Caco-2 (cell line): ENCODE data around the gene PDGFD. TPM values are rescaled to one million over a fixed set of nuclear protein-coding genes. Genes with fewer than 3 reads are reported as not detected.

Source experiments
- BruUV-seq: library from RNA; stranded (reverse); fragments of 400-500 nt; replicated peaks from 2 replicates; lab custom pipeline; 2021; lab: Mats Ljungman, UMichigan
- CTCF ChIA-PET: fragments of 300-600 bp; sonication (Branson Sonifier 250); formaldehyde crosslinking; loops from one replicate; lab custom pipeline; 2022; ENCODE audit warnings: antibody characterized with exemption; lab: Charles Lee
- POLR2A ChIA-PET: fragments of 300-600 bp; sonication (Branson Sonifier 250); formaldehyde crosslinking; loops from one replicate; lab custom pipeline; 2022; ENCODE audit warnings: antibody characterized with exemption; lab: Charles Lee
- DNase-seq, 2 experiments: peaks; one replicate each; pipeline versions ENCODE4 v3.0.0 to v3.0.0-alpha.2; 2020 to 2022
- H3K27me3 ChIP-seq: replicated peaks from 2 replicates; pipeline ENCODE4 v1.6.0; 2011; ENCODE audit warnings: low read length; ENCODE audit not compliant: control insufficient read depth, insufficient read depth
- H3K36me3 ChIP-seq: 2 replicates; pipeline ENCODE4 v1.5.1; 2011; ENCODE audit warnings: low read length; ENCODE audit not compliant: control insufficient read depth, insufficient read depth
- H3K4me1 ChIP-seq: fragments of 250-450 bp; sonication (Bioruptor Pico); 2 replicates; pipeline ENCODE4 v1.5.1; 2020; ENCODE audit warnings: mild to moderate bottlenecking
- H3K4me3 ChIP-seq: 2 replicates; pipeline ENCODE4 v1.5.1; 2011; ENCODE audit warnings: low read depth, mild to moderate bottlenecking, control low read depth, low read length
- H3K9me3 ChIP-seq: fragments of 250-450 bp; sonication (Bioruptor Pico); 2 replicates; pipeline ENCODE4 v1.5.1; 2020; ENCODE audit warnings: mild to moderate bottlenecking, moderate library complexity
- H3K27ac Mint-ChIP-seq: one replicate; pipeline ENCODE4 v1.8.0; 2022; ENCODE audit warnings: mixed read lengths; ENCODE audit not compliant: unreplicated experiment
- H3K27me3 Mint-ChIP-seq: one replicate; pipeline ENCODE4 v1.8.0; 2022; ENCODE audit warnings: mixed read lengths; ENCODE audit not compliant: insufficient read depth, unreplicated experiment
- H3K36me3 Mint-ChIP-seq: one replicate; pipeline ENCODE4 v1.8.0; 2022; ENCODE audit warnings: mild to moderate bottlenecking, mixed read lengths; ENCODE audit not compliant: insufficient read depth, unreplicated experiment
- H3K4me1 Mint-ChIP-seq: one replicate; pipeline ENCODE4 v1.8.0; 2022; ENCODE audit warnings: low read depth, mixed read lengths; ENCODE audit not compliant: unreplicated experiment
- H3K4me3 Mint-ChIP-seq: one replicate; pipeline ENCODE4 v1.8.0; 2022; ENCODE audit warnings: mild to moderate bottlenecking, moderate library complexity, mixed read lengths; ENCODE audit not compliant: unreplicated experiment
- H3K9me3 Mint-ChIP-seq: one replicate; pipeline ENCODE4 v1.8.0; 2022; ENCODE audit warnings: mixed read lengths; ENCODE audit not compliant: unreplicated experiment
- intact Hi-C: fragments of 100-400 bp; cut with micrococcal nuclease; formaldehyde crosslinking; loops from one replicate; pipeline ENCODE4 v1.10.0; 2022; ENCODE audit not compliant: unreplicated experiment
- total RNA-seq: library from RNA; stranded (reverse); gene quantifications from 2 replicates; pipeline ENCODE4 v1.2.3, GENCODE V29; 2022
- TF ChIP-seq, protein P1 (sequence below), 2 experiments: fragments of 200-600 bp in 1 of 2; IDR thresholded peaks; 1 replicate in 1 of 2; 2 replicates in 1 of 2; pipeline versions ENCODE4 v1.5.1 to v1.8.0; 2011 to 2022; ENCODE audit warnings: antibody characterized with exemption in 1 of 2, control low read depth in 1 of 2, inconsistent platforms in 1 of 2, low read depth in 1 of 2, low read length in 1 of 2, mild to moderate bottlenecking in 1 of 2, moderate library complexity in 1 of 2; ENCODE audit not compliant: insufficient read depth in 1 of 2, severe bottlenecking in 1 of 2, unreplicated experiment in 1 of 2

Gene PDGFD
- total RNA-seq, 1 experiment from 2014 or later: not detected

GRCh38 chr11:103987629-103988594 lies 176.0 kb downstream of the PDGFD start:
- CTCF ChIA-PET: no interaction called here
- intact Hi-C loops: no loop called here
- no peaks in the 10 kb centered on the region for H3K36me3 ChIP-seq

GRCh38 chr11:103985041-103985440 lies 178.9 kb downstream of the PDGFD start:
- Mint-ChIP-seq H3K27me3 (no peaks in the 10 kb centered on the region), H3K4me3 (no peak overlapping the region), H3K27ac (no peak overlapping the region), H3K9me3 (peaks cover 9% of the 10 kb centered on the region), H3K4me1 (no peaks in the 10 kb centered on the region), H3K36me3 (no peaks in the 10 kb centered on the region)
- BruUV-seq: no TSS peak
- TF ChIP-seq, protein P1, sequence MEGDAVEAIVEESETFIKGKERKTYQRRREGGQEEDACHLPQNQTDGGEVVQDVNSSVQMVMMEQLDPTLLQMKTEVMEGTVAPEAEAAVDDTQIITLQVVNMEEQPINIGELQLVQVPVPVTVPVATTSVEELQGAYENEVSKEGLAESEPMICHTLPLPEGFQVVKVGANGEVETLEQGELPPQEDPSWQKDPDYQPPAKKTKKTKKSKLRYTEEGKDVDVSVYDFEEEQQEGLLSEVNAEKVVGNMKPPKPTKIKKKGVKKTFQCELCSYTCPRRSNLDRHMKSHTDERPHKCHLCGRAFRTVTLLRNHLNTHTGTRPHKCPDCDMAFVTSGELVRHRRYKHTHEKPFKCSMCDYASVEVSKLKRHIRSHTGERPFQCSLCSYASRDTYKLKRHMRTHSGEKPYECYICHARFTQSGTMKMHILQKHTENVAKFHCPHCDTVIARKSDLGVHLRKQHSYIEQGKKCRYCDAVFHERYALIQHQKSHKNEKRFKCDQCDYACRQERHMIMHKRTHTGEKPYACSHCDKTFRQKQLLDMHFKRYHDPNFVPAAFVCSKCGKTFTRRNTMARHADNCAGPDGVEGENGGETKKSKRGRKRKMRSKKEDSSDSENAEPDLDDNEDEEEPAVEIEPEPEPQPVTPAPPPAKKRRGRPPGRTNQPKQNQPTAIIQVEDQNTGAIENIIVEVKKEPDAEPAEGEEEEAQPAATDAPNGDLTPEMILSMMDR (IDR thresholded peaks at IDR 0.05; ENCODE audit: insufficient read depth in 1 of 2, low read depth in 1 of 2, low read length in 1 of 2, severe bottlenecking in 1 of 2, unreplicated experiment in 1 of 2): no peak
- Histone ChIP-seq H3K4me1 (no peaks in the 10 kb centered on the region), H3K9me3 (peaks cover 11% of the 10 kb centered on the region), H3K36me3 (no peaks in the 10 kb centered on the region), H3K4me3 (no peak overlapping the region), H3K27me3 (no peaks in the 10 kb centered on the region)
- ChIA-PET POLR2A (no interaction called here), CTCF (no interaction called here)
- no peak for DNase-seq
- intact Hi-C loops: no loop called here

More at GRCh38 chr11:103987629-103988594, 176.0 kb downstream of the PDGFD start:
- Mint-ChIP-seq H3K27me3 (peaks cover 4% of the 10 kb centered on the region), H3K27ac (no peak overlapping the region), H3K36me3 (no peaks in the 10 kb centered on the region), H3K4me3 (no peak overlapping the region), H3K9me3 (peaks cover 9% of the 10 kb centered on the region), H3K4me1 (no peaks in the 10 kb centered on the region)
- no peak overlapping the region for H3K4me3 ChIP-seq
- H3K27me3 ChIP-seq: no peaks in the 10 kb centered on the region
- DNase-seq: no peak
- no TSS peak for BruUV-seq
- TF ChIP-seq, protein P1 (IDR thresholded peaks at IDR 0.05; ENCODE audit: insufficient read depth in 1 of 2, low read depth in 1 of 2, low read length in 1 of 2, severe bottlenecking in 1 of 2, unreplicated experiment in 1 of 2): no peak
- H3K4me1 ChIP-seq: no peaks in the 10 kb centered on the region
- POLR2A ChIA-PET: no interaction called here
- peaks cover 8% of the 10 kb centered on the region for H3K9me3 ChIP-seq

DNA sequence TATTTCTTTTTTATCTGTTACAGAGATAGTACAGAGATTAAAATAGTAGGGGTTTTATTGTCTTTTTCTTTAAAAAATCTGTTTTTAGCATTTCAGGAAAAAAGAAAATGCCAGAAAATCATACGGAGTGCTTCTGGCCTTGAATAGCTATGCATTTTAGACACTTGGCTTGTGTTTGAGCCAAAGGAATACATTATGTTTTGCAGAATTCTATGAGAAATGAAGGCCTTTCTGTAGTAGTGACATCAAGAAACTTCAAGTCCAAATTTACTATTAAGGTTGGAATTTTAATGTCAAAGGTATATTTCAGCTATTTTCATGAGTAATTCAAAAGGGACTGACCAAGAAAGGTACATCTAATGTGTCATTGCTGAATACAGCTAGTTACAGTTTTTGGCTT lies 183.8 kb downstream of the PDGFD start:
- Mint-ChIP-seq H3K9me3 (peaks cover 9% of the 10 kb centered on the region), H3K4me3 (no peak overlapping the region), H3K27me3 (peaks cover 3% of the 10 kb centered on the region), H3K27ac (no peak overlapping the region), H3K36me3 (no peaks in the 10 kb centered on the region), H3K4me1 (no peaks in the 10 kb centered on the region)
- DNase-seq: no peak
- peaks cover 11% of the 10 kb centered on the region for H3K9me3 ChIP-seq
- ChIA-PET CTCF (no interaction called here), POLR2A (no interaction called here)
- no peaks in the 10 kb centered on the region for H3K4me1 ChIP-seq
- no peaks in the 10 kb centered on the region for H3K27me3 ChIP-seq
- intact Hi-C loops: no loop called here
- BruUV-seq: no TSS peak
- H3K4me3 ChIP-seq: no peak overlapping the region
- TF ChIP-seq, protein P1 (IDR thresholded peaks at IDR 0.05; ENCODE audit: insufficient read depth in 1 of 2, low read depth in 1 of 2, low read length in 1 of 2, severe bottlenecking in 1 of 2, unreplicated experiment in 1 of 2): no peak
- H3K36me3 ChIP-seq: no peaks in the 10 kb centered on the region
